ENCODE data around the gene HORMAD2.

- TF ChIP-seq POLR2A (IDR thresholded peaks at IDR 0.05) = no peak
- TF ChIP-seq, protein P1, sequence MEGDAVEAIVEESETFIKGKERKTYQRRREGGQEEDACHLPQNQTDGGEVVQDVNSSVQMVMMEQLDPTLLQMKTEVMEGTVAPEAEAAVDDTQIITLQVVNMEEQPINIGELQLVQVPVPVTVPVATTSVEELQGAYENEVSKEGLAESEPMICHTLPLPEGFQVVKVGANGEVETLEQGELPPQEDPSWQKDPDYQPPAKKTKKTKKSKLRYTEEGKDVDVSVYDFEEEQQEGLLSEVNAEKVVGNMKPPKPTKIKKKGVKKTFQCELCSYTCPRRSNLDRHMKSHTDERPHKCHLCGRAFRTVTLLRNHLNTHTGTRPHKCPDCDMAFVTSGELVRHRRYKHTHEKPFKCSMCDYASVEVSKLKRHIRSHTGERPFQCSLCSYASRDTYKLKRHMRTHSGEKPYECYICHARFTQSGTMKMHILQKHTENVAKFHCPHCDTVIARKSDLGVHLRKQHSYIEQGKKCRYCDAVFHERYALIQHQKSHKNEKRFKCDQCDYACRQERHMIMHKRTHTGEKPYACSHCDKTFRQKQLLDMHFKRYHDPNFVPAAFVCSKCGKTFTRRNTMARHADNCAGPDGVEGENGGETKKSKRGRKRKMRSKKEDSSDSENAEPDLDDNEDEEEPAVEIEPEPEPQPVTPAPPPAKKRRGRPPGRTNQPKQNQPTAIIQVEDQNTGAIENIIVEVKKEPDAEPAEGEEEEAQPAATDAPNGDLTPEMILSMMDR (IDR thresholded peaks at IDR 0.05 in 4 of 5, conservative IDR thresholded peaks at IDR 0.05 in 1 of 5) = no peak
Measured at GRCh38 chr22:30186041-30186440, 105.8 kb downstream of the HORMAD2 start.

All from gastrocnemius medialis (tissue), 4 donors.